SK-N-DZ (cell line): Measurements from ENCODE around the gene ANTKMT.
"Not testable (repeated sequence)": the region's sequence is repeated elsewhere in the genome, so short reads cannot be mapped to it uniquely, and the experiment has no call there.

Experiments used
- DNase-seq: peaks from one replicate; pipeline ENCODE4 v3.0.0-alpha.2; 2015; ENCODE audit warnings: low spot score

ANTKMT gene

GRCh38 chr16:740764-741505 is 20.0 kb downstream of the ANTKMT start, which contains the start of gene CIAO3:
Gene CIAO3 (minus strand): TSS chr16:740997. CDS start chr16:740985, 12 bp downstream.
- peak; percentile 83 for DNase-seq

- no peak for DNase-seq
Observed at GRCh38 chr16:741986-742629, 21.2 kb downstream of the ANTKMT start.

- not testable (repeated sequence) for DNase-seq
Observed at GRCh38 chr16:742894-743293, 21.9 kb downstream of the ANTKMT start.

GRCh38 chr16:743794-744500 is 23.0 kb downstream of the ANTKMT start:
- no peak for DNase-seq

GRCh38 chr16:745739-746138 is 24.8 kb downstream of the ANTKMT start:
- peak; percentile 55 for DNase-seq

GRCh38 chr16:746637-747036 is 25.7 kb downstream of the ANTKMT start:
- no peak for DNase-seq

- DNase-seq, result no peak
Observed at GRCh38 chr16:747978-748746, 27.2 kb downstream of the ANTKMT start.

GRCh38 chr16:749010-749409 is 28.1 kb downstream of the ANTKMT start:
- no peak for DNase-seq

GRCh38 chr16:750485-750884 is 29.5 kb downstream of the ANTKMT start:
- peak; percentile 65 for DNase-seq

GRCh38 chr16:751152-752006 is 30.4 kb downstream of the ANTKMT start:
- DNase-seq, result no peak

- DNase-seq, result no peak
Observed at GRCh38 chr16:752007-752312, 31.0 kb downstream of the ANTKMT start.

GRCh38 chr16:754121-754607 is 33.2 kb downstream of the ANTKMT start:
- DNase-seq, result not testable (repeated sequence)

- DNase-seq, result no peak
Observed at GRCh38 chr16:754656-755055, 33.7 kb downstream of the ANTKMT start.

GRCh38 chr16:756428-756827 is 35.5 kb downstream of the ANTKMT start:
- no peak for DNase-seq

GRCh38 chr16:759110-759910 is 38.4 kb downstream of the ANTKMT start:
- no peak for DNase-seq

- no peak for DNase-seq
Observed at GRCh38 chr16:760065-760464, 39.1 kb downstream of the ANTKMT start.

- DNase-seq, result no peak
Observed at GRCh38 chr16:760545-761343, 39.8 kb downstream of the ANTKMT start, which contains the start of gene MSLN. Gene MSLN (plus strand): TSS chr16:760734. CDS start chr16:762681, 1,947 bp downstream.

- no peak for DNase-seq
Observed at GRCh38 chr16:761625-762513, 40.9 kb downstream of the ANTKMT start.
